Keratinocyte (primary cell): ENCODE measurements around the gene MAPK9. TPM values are rescaled to one million over a fixed set of nuclear protein-coding genes. Genes with fewer than 3 reads are reported as not detected.

ENCODE experiments used
- DNase-seq: peaks from one replicate; pipeline ENCODE4 v3.0.0-alpha.2; 2011; ENCODE audit warnings: low read depth, missing footprints, low spot score
- FAIRE-seq: peaks from 2 replicates; lab custom pipeline; 2011; peaks lifted over from hg19 to GRCh38; lab: Jason Lieb, UNC
- H2AFZ ChIP-seq: 2 replicates; pipeline ENCODE4 v1.6.0; 2012; ENCODE audit warnings: low read length, control low read depth, inconsistent platforms; ENCODE audit not compliant: control insufficient read depth
- H3K27ac ChIP-seq: 2 replicates; pipeline ENCODE4 v1.5.1; 2011; ENCODE audit warnings: low read length; ENCODE audit not compliant: control insufficient read depth, insufficient read depth
- H3K27me3 ChIP-seq: 3 replicates; pipeline ENCODE4 v1.6.0; 2011; ENCODE audit warnings: low read length; ENCODE audit not compliant: control insufficient read depth, insufficient read depth; ENCODE audit errors: extremely low read depth
- H3K36me3 ChIP-seq, 2 experiments: 2 replicates in 1 of 2; 3 replicates in 1 of 2; pipeline ENCODE4 v1.5.1; 2011; ENCODE audit warnings: low read length in 2 of 2, mild to moderate bottlenecking in 1 of 2; ENCODE audit not compliant: control insufficient read depth in 2 of 2, insufficient read depth in 2 of 2; ENCODE audit errors: extremely low read depth in 1 of 2
- H3K4me1 ChIP-seq: 3 replicates; pipeline ENCODE4 v1.5.1; 2011; ENCODE audit warnings: low read length; ENCODE audit not compliant: control insufficient read depth, insufficient read depth; ENCODE audit errors: extremely low read depth
- H3K4me2 ChIP-seq: 3 replicates; pipeline ENCODE4 v1.6.0; 2011; ENCODE audit warnings: low read depth, low read length; ENCODE audit not compliant: control insufficient read depth, insufficient read depth; ENCODE audit errors: extremely low read depth
- H3K4me3 ChIP-seq, 3 experiments: fragments of 200-600 bp in 1 of 3; sonication (generic) in 1 of 3; 2 replicates in 2 of 3; 3 replicates in 1 of 3; pipeline ENCODE4 v1.5.1; 2011 to 2016; ENCODE audit warnings: low read length in 3 of 3, mild to moderate bottlenecking in 3 of 3, control low read depth in 2 of 3, inconsistent platforms in 1 of 3, low read depth in 1 of 3, mixed read lengths in 1 of 3, mixed run types in 1 of 3, moderate library complexity in 1 of 3; ENCODE audit not compliant: control insufficient read depth in 2 of 3, insufficient read depth in 2 of 3; ENCODE audit errors: extremely low read depth in 1 of 3
- H3K79me2 ChIP-seq: 2 replicates; pipeline ENCODE4 v1.6.0; 2012; ENCODE audit warnings: low read length; ENCODE audit not compliant: control insufficient read depth, insufficient read depth
- H3K9ac ChIP-seq: 3 replicates; pipeline ENCODE4 v1.6.0; 2011; ENCODE audit warnings: low read length; ENCODE audit not compliant: control insufficient read depth, insufficient read depth; ENCODE audit errors: extremely low read depth
- H3K9me1 ChIP-seq: 3 replicates; pipeline ENCODE4 v1.6.0; 2011; ENCODE audit warnings: low read length; ENCODE audit not compliant: control insufficient read depth, insufficient read depth; ENCODE audit errors: extremely low read depth
- H3K9me3 ChIP-seq: 2 replicates; pipeline ENCODE4 v1.5.1; 2012; ENCODE audit warnings: low read depth, low read length; ENCODE audit not compliant: control insufficient read depth
- H4K20me1 ChIP-seq: 3 replicates; pipeline ENCODE4 v1.6.0; 2011; ENCODE audit warnings: low read length; ENCODE audit not compliant: control insufficient read depth, insufficient read depth; ENCODE audit errors: extremely low read depth
- CTCF ChIP-seq, 3 experiments: IDR thresholded peaks in 1 of 3; conservative IDR thresholded peaks in 1 of 3; optimal IDR thresholded peaks in 1 of 3; 2 replicates in 2 of 3; 3 replicates in 1 of 3; pipeline versions ENCODE3 to v1.5.1; 2011; ENCODE audit warnings: low read length in 3 of 3, mild to moderate bottlenecking in 3 of 3, moderate library complexity in 2 of 3, control low read depth in 1 of 3, inconsistent platforms in 1 of 3; ENCODE audit not compliant: insufficient read depth in 2 of 3; ENCODE audit errors: extremely low read depth in 1 of 3
- EZH2 ChIP-seq: IDR thresholded peaks from one replicate; pipeline ENCODE4 v1.6.1; 2012; ENCODE audit warnings: inconsistent platforms, mild to moderate bottlenecking, low read length, moderate library complexity
- dilution Hi-C: fragments of 300-500 bp; cut with MboI; formaldehyde crosslinking; loops from one replicate; pipeline ENCODE4 v1.7.0; 2020; ENCODE audit warnings: low sequenced_read_pairs; ENCODE audit not compliant: extremely low pct_ligation_motif_present
- polyA plus RNA-seq, 5 experiments: library from polyadenylated mRNA; depleted of rRNA in 3 of 5; stranded (reverse) in 3 of 5; stranded (forward) in 1 of 5; unstranded in 1 of 5; fragments of >200 nt; gene quantifications; 1 replicate in 1 of 5; 2 replicates in 3 of 5; 3 replicates in 1 of 5; pipeline versions ENCODE4 v1.2.1 to v1.2.3, GENCODE V29; 2011 to 2012; ENCODE audit warnings: missing spikeins in 2 of 5, low read depth in 1 of 5, low replicate concordance in 1 of 5

Gene MAPK9
- polyA plus RNA-seq, 1 donor (not counting 4 experiments of a cell fraction or from before 2014, with no cell fraction given): 49.4 TPM

- no peak overlapping the region for H2AFZ ChIP-seq
- TF ChIP-seq CTCF (optimal IDR thresholded peaks at IDR 0.05 in 1 of 3, IDR thresholded peaks at IDR 0.05 in 1 of 3, conservative IDR thresholded peaks at IDR 0.05 in 1 of 3; ENCODE audit: extremely low read depth in 1 of 3, insufficient read depth in 2 of 3, low read length in 3 of 3) (no peak), EZH2 (no peak)
- H3K36me3 ChIP-seq: no peaks in the 10 kb centered on the region
- H3K9ac ChIP-seq: no peak overlapping the region
- H3K27me3 ChIP-seq: no peaks in the 10 kb centered on the region
- H3K79me2 ChIP-seq: no peaks in the 10 kb centered on the region
- H3K4me2 ChIP-seq: no peak overlapping the region
- H4K20me1 ChIP-seq: no peaks in the 10 kb centered on the region
- H3K9me1 ChIP-seq: no peaks in the 10 kb centered on the region
- dilution Hi-C loops: no loop called here
- no peak overlapping the region for H3K4me3 ChIP-seq
- FAIRE-seq (no peak), DNase-seq (no peak)
- H3K4me1 ChIP-seq: no peaks in the 10 kb centered on the region
- no peak overlapping the region for H3K27ac ChIP-seq
- H3K9me3 ChIP-seq: peaks cover 6% of the 10 kb centered on the region
Measured at GRCh38 chr5:180222056-180222455, 69.8 kb downstream of the MAPK9 start.

- no peak for TF ChIP-seq EZH2
- no peak for TF ChIP-seq CTCF (optimal IDR thresholded peaks at IDR 0.05 in 1 of 3, IDR thresholded peaks at IDR 0.05 in 1 of 3, conservative IDR thresholded peaks at IDR 0.05 in 1 of 3; ENCODE audit: extremely low read depth in 1 of 3, insufficient read depth in 2 of 3, low read length in 3 of 3)
- dilution Hi-C loops: no loop called here
- no peak overlapping the region for H3K27ac ChIP-seq
- H3K4me2 ChIP-seq: no peak overlapping the region
- FAIRE-seq (no peak), DNase-seq (no peak)
- no peaks in the 10 kb centered on the region for H3K9me1 ChIP-seq
- H4K20me1 ChIP-seq: no peaks in the 10 kb centered on the region
- H3K9me3 ChIP-seq: peaks cover 6% of the 10 kb centered on the region
- no peaks in the 10 kb centered on the region for H3K36me3 ChIP-seq
- H2AFZ ChIP-seq: no peak overlapping the region
- no peak overlapping the region for H3K4me3 ChIP-seq
- no peak overlapping the region for H3K9ac ChIP-seq
- H3K4me1 ChIP-seq: no peaks in the 10 kb centered on the region
- no peaks in the 10 kb centered on the region for H3K79me2 ChIP-seq
- no peaks in the 10 kb centered on the region for H3K27me3 ChIP-seq
Measured at GRCh38 chr5:180217797-180218196, 74.1 kb downstream of the MAPK9 start.
